ENCODE results near the gene FTSJ3.
A peak's percentile ranks its signal among the peaks of the same experiment; 100 is the strongest.
"Not testable (repeated sequence)": the region's sequence is repeated elsewhere in the genome, so short reads cannot be mapped to it uniquely, and the experiment has no call there.

Gene FTSJ3, protein sequence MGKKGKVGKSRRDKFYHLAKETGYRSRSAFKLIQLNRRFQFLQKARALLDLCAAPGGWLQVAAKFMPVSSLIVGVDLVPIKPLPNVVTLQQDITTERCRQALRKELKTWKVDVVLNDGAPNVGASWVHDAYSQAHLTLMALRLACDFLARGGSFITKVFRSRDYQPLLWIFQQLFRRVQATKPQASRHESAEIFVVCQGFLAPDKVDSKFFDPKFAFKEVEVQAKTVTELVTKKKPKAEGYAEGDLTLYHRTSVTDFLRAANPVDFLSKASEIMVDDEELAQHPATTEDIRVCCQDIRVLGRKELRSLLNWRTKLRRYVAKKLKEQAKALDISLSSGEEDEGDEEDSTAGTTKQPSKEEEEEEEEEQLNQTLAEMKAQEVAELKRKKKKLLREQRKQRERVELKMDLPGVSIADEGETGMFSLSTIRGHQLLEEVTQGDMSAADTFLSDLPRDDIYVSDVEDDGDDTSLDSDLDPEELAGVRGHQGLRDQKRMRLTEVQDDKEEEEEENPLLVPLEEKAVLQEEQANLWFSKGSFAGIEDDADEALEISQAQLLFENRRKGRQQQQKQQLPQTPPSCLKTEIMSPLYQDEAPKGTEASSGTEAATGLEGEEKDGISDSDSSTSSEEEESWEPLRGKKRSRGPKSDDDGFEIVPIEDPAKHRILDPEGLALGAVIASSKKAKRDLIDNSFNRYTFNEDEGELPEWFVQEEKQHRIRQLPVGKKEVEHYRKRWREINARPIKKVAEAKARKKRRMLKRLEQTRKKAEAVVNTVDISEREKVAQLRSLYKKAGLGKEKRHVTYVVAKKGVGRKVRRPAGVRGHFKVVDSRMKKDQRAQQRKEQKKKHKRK

DNA sequence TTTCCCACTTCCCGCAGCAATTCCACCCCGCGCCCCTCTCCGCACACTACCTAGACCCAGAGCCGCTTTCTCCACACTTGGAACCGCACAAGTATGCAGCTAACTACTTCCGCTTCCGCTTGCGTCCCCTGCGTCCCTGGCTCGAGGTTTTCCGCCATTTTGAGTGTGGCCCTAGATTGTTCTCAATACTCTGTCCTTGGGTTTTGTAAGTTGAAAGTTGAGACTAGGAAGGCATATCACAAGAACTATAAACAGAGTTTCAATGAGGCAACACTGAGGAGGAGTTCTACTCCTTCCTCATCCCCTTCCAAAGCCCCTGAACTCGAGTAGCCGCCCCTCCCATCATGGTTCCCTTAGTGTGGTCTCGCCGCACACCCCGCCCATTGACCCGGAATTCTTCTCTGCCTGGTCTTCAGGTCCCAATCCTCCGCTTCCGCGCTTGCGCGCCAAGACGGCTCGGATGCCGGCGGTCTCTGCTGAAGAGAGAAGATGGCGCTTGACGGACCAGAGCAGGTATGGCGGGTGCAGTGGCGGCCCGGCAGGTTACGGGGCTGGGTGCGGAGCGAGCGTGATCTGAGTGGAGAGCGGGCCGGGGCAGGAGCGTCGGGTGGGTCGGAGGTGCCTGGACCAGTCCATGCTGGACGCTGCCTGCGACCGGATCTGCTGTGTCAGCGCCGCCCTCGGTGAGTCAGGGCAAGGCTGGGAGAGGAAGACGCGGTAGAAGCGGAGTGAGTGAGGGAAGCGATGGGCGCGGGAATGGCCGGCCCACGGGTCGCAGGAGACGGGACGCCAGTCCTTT is at the start of gene FTSJ3, which contains the start of gene PSMC5:
FTSJ3 (minus strand) TSS at position 662 of the 799 bp plus-strand sequence. CDS start 761 bp downstream, outside the sequence.
PSMC5 (plus strand) TSS at position 430 of the 799 bp plus-strand sequence; CDS start at position 490, 60 bp downstream.
- peak; percentile 97 for DNase-seq

DNA sequence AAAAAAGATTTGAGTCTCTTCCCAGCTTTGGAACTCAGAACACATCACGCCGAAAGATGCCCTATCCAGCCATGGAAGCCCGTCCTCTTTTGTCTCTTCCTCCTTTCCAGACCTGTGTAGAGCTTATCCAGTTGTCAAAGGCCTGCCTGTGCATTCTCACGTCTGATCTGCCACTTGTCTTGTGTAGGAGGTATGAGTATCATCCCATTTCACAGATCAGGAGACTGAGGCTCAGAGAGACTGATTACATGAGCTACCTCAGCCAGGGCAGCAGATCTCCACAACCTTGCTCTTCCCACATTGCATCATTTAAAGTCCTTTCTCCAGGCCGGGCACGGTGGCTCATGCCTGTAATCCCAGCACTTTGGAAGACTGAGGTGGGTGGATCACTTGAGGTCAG is 47.2 kb upstream of the FTSJ3 start:
- not testable (repeated sequence) for DNase-seq

DNA sequence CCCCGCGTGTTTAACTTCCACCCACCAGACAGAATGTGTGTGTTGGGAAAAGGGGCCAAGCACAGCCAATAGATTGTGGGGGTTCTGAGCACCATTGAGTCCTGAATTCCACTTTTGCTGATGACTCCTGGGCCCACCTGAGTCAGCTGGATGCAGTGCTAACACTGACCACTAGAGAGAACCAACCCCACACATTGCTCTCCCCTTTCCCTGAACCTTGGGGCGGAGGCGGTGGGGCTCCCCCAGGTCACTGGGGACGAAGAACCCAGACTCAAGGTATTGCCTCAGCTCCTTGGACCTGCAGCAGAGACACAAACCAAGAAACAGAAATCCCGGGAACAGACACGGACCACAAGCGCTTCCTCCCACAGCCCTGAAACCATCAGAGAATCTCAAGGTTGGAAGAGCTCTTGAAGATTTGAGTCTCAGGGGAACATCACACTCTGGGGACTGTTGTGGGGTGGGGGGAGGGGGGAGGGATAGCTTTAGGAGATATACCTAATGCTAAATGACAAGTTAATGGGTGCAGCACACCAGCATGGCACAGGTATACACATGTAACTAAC is 46.7 kb upstream of the FTSJ3 start:
- not testable (repeated sequence) for DNase-seq

DNA sequence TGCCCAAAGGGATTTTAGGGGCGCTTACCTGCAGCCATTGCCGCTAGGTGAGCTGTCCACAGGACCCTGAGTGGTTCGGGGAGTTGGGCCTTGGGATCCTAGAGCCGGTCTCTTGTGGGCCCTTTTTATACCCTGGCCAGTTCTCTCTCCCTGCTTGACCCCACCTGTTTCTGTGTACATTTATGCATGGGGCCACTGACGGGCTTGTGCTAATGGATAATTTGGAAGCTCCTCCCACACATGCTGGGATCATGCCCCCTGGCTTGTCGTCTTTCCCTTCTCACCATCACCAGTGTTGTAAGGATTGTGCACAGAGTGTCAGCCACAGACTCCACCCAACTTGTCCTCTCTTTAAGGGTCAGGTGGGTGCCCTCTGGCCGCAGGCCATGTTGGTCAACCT is 46.1 kb upstream of the FTSJ3 start, which contains the start of gene CSH2:
CSH2 (minus strand) TSS at position 101 of the 400 bp plus-strand sequence; CDS start at position 38, 63 bp downstream.
- not testable (repeated sequence) for DNase-seq

DNA sequence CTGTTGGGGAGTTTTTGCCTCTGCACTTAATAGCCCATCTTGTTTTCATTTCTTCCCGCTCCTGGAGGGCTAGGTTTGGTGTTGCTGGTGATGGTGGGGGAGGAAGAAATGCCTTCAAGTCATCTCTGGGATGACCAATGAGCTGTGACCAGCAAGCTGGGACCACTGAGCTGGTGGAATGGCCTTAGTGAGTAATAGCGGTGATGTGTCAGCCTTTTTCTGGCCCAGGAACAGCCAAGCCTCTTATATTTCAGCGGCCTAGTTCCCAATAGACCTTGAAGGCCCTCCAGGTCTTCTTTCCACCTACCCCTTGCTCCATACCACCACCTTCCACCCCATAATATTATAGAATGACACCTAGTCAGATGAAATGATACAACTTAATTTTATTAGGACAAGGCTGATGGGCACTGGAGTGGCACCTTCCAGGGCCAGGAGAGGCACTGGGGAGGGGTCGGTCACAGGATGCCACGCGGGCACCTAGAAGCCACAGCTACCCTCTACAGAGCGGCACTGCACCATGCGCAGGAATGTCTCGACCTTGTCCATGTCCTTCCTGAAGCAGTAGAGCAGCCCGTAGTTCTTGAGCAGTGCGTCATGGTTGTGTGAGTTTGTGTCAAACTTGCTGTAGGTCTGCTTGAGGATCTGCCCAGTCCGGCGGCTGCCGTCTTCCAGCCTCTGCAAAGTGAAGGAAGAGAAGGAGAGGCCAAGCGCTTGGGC is 44.3 kb upstream of the FTSJ3 start:
- not testable (repeated sequence) for DNase-seq

DNA sequence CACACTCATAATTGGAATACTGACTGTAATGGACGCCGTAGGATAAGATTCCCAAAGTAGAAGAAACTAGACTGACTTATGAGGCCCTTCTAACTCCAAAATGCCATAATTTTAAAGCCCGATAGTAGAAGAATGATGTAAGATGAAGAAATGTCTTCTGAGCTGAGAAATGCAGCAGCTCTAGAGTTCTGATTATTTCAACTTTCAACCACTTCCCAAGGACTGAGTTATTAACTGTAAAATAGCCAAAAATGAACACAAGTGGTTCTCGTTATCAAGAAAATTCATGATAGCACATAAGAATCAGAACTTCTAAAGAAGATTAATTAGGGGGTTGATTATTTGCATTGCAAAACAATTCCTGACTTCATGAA is 42.8 kb upstream of the FTSJ3 start:
- not testable (repeated sequence) for DNase-seq

DNA sequence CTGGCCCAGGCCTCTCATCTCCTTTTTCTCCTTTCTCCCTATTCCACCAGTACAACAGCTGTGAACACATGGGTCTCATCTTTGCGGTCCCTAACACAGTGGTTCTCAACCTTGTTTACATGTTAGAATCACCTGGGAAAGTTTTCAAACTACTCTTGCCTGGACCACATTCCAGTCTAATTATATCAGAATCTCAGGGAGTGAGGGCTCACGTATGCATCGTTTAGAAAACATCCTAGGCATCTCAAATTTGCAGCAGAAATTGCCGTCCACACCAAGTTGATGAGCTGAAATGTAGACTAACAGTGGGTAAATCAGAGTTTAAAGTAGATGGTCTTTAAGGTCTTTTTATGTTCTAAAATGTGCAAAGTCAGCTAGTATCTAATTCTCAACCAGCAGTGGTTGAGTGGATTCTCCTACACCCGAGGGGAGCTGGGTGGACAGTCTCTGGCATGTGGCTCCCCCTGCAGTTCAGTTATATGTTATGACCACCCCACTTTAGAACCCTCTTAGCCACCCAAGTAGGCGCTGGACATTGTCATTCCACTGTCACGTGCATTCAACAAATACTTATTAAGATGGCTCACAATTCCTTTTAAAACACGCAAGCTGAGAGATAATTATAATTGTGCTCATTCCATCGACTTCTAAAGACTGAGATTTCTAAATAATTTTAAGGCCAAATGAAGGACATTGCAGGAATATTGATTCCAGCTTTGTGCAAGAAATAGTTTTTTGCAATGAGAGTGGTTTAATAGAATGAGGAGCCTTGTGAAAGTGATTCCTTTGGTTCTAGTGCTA is 42.2 kb upstream of the FTSJ3 start:
- not testable (repeated sequence) for DNase-seq

DNA sequence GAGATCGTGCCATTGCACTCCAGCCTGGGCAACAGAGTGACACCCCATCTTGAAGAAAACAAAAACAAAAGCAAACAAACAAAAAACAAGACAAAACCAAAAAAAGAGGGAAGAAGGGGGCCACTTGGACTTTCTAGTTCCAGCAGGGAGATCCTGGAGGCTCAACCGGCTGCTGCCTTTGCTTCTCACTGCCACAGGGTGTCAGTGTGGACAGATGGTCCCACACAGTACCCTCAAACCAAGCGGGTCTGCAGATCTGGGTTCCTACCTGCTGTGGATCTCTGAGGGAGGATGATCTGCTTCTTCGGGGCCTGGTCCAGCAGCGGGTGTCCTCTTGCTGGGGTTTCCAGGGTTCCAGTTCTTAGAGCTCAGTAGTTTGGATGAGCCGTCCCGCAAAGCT is 39.2 kb upstream of the FTSJ3 start:
- not testable (repeated sequence) for DNase-seq

DNA sequence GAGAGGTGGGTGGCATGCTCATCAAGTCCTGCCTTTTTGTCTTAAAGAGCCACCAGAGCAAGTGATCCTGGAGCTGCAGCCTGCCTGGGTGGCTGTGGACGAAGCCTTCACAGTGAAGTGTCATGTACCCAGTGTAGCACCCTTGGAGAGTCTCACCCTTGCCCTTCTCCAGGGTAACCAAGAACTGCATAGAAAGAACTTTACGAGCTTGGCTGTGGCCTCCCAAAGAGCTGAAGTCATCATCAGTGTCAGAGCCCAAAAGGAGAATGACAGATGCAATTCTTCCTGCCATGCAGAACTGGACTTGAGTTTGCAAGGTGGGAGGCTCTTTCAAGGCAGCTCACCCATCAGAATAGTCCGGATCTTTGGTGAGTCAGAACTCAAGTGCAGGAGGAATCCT is 31.8 kb upstream of the FTSJ3 start:
- no peak for DNase-seq

DNA sequence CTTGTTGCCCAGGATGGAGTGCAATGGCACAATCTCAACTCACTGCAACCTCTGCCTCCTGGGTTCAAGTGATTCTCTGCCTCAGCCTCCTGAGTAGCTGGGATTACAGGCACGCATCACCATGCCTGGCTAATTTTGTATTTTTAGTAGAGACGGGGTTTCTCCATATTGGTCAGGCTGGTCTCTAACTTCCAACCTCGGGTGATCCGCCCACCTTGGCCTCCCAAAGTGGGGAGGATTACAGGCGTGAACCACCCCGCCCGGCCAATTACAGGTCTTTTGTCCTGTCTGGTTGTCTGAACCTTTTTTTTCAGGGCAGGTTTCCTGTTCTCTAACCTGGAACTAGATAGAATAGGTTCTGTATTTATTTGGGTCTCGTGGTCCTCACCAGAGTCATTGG is 29.0 kb upstream of the FTSJ3 start:
- DNase-seq, result not testable (repeated sequence)

DNA sequence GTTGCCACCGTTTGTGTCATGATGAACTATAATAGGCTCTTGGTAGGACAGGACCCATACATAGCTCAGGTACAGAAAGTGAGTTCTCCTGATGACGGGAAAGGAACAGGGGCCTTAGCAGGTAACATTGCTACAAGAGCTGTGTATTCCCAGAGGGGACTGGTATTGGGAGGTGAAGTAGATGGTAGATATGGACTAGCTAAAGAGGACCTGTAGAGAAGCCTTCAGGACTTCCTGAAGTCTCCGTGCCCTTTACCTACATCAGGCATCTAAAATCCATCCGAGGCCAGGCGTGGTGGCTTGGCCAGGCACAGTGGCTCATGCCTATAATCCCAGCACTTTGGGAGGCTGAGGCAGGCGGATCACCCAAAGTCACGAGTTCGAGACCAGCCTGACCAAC is 27.7 kb upstream of the FTSJ3 start:
- DNase-seq, result no peak

DNA sequence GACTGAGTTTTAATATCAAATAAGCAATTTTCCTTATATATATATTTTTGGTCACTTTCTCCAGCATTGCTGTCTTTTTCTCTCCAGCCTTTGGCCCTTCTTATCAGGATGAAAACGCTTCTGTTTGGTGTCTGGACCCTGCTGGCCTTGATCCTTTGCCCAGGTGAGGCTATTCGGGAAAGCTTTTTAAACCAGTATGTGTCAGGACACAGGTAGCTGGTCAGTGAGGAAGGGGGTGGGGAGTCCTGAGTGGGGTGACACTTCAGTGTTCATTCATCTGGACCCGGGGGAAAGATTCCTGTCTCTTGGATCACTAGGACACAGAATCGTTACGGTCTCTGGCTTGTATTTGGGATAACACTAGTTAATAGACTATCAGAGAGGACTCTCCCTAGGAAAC is 27.2 kb upstream of the FTSJ3 start:
- DNase-seq, result no peak

DNA sequence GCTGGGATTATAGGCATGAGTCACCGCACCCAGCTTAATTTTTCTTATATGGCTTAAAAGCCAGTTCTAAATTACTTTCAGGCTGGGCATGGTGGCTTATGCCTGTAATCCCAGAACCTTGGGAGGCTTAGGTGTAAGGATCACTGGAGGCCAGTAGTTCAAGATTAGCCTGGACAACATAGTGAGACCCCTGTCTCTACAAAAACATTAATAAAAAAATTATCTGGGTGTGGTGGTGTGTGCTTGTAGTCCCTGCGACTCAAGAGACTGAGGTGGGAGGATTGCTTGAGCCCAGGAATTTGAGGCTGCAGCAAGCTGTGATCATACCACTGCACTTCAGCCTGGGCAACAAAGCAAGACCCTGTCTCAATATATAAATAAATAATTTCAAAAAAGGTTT is 25.8 kb upstream of the FTSJ3 start:
- no peak for DNase-seq

DNA sequence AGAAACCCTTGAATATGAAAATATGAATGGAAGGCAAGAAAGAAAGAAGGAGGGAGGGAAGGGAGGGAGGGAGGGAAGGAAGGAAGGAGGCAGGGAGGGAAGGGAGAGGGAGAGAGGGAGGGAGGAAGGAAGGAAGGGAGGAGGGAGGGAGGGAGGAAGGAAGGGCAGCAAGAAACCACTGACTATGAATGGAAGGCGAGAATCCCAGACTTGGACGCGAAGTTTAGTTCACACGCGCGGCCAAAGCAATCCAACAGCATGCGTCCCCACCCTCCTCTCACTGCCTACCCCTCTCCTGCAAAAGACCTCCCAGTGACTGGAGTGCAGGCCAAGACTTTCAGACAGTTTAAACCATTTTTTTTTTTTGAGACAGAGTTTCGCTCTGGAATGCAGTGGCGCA is 22.9 kb upstream of the FTSJ3 start:
- DNase-seq, result no peak

DNA sequence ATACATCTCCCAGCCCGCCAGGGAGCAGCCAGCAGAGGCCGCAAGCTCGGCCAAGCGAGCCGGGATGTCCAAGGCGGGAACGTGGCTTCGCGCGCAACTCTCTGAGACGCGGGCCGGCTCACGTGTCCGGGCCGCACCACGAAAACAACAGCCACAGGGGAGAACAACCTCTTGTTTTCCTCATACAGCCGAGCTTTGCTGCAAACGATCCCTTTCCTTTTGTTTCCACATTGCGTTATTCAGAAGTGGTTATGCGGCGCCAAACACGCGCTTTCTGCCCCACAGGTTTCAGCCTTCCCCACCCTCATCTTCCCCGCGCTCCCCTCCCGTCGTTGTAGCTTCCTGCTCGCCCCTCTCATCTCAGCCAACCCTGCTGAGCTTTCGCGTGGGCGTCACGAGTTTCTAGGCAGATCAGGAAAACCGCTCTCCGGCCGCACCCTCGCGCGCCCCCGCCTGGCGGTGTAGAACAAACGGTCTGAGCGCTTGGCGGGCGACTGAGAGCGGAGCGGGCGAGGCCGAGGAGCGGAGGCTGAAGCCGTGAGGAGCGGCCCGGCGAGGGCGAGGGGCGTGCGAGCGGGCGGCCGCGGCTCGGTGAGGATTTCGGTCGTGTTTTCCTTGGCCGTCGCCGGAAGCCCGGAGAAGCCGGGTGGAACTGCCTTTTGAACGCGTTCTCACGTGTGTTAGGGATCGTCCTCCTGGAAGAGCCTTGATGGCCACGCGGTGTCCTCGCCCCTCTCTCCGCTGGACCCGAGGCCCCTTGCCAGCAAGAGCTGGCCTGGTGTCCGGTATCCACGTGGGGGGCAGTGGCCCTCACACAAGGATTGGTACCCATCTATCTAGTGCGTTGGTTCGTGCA is 21.6 kb upstream of the FTSJ3 start:
- peak; percentile 91 for DNase-seq

DNA sequence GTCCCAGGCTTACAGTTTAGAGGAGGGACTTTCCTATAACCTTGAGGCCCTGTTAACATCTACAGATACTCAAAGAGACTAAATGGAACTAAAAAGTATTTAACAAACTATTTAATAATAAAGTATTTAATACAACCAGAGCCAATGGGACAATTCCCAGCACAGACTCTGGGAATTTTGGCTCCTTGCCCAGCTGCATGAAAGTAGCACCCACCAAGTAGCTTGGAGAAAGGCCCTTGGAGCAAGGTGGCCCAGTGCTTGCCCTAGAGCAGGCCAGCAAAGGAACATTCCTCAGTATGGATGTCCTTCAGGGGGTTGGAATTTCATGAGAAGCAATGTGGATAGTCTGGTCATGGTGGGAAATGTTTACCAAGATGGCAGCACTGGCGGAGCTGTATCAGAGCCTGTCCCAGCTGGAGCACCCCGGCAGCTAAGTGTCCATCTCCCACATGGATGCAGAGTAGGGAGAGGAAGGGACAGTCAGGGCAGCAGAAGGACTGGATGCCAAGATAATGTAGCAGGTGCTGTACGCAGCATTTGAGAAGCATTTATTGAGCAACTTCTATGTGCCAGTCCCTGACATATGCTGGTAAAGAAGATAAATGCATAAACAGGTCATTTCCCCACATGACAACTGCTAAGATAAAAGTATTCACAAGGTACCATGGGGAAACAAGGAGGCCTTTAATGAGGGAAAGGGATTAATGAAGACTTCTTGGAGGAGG is 20.2 kb upstream of the FTSJ3 start:
- no peak for DNase-seq

DNA sequence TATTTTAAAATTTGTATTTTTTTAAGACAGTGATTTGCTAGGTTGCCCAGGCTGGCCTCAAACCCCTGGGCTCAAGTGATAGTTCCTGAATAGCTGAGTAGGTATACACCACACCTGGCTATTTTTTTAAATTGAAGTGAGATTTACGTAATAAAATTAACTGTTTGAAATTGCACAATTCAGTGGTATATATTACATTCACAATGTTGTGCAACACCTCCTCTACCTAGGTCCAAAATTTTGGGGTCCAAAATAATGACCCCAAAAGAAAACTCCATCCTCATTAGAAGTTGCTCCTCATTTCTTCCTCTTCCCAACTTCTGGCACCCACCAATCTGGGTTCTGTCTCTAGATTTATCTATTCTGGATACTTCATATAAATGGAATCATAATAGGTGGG is 18.0 kb upstream of the FTSJ3 start:
- DNase-seq, result no peak

DNA sequence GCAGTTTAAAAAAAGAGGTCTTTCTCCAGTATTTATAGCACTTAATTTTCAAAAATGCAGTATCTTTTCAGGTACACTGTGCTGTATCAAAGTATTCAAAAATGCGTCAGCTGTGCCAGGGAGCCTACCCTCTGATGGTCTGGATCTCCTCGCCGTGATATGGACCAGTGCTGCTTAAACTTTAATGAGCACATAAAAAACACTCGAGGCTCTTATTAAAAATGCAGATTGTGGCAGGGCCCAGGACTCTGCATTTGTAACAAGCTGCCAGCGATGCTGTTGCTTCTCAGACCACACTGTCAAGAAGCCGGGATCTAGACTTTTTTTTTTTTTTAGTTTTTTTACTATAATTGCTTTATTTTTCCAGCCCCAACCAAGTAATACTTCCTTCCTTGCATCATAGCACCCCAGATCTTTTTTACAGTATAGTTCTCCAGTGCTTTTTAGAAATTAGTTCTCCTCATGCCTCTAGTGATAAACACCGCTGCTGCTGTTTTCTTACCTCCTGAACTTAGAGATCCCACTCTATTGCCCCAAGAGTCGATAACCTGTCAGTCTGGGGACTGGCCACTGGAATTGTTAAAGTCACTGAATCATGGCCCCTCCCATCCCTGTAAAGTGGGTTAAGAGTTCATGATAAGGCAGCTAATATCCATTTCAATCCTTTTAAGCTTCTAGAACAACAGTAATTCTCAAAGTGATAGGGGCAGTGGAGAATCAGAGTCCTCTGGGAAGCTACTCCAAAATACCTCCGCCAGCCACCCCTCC is 16.6 kb upstream of the FTSJ3 start:
- no peak for DNase-seq

Measured in right hindlimb (tissue), 1 donor.